GM19351 (cell line): ENCODE data around the gene PGM1.
A peak's percentile ranks its signal among the peaks of the same experiment; 100 is the strongest.
"Not testable (repeated sequence)": the region's sequence is repeated elsewhere in the genome, so short reads cannot be mapped to it uniquely, and the experiment has no call there.

ENCODE experiments used
- ATAC-seq: cut with Tn5 transposase; IDR thresholded peaks from one replicate; pipeline ENCODE4 v1.9.1; 2021; ENCODE audit warnings: mild to moderate bottlenecking, moderate library complexity; ENCODE audit not compliant: unreplicated experiment

PGM1 gene

GRCh38 chr1:63593303-63593885 lies at the start of gene PGM1:
Gene PGM1 (plus strand): TSS chr1:63593411. CDS start chr1:63593489, 78 bp downstream.
- peak; percentile 79 for ATAC-seq

- no peak for ATAC-seq
Observed at GRCh38 chr1:63545780-63546179, 47.4 kb upstream of the PGM1 start.

GRCh38 chr1:63547621-63548294 lies 45.5 kb upstream of the PGM1 start:
- ATAC-seq: no peak

- ATAC-seq: no peak
Observed at GRCh38 chr1:63548303-63548702, 44.9 kb upstream of the PGM1 start.

- no peak for ATAC-seq
Observed at GRCh38 chr1:63548877-63549276, 44.3 kb upstream of the PGM1 start.

- ATAC-seq: no peak
Observed at GRCh38 chr1:63555480-63555879, 37.7 kb upstream of the PGM1 start.

GRCh38 chr1:63557365-63557987 lies 35.7 kb upstream of the PGM1 start:
- ATAC-seq: no peak

GRCh38 chr1:63559357-63559756 lies 33.9 kb upstream of the PGM1 start:
- no peak for ATAC-seq

- ATAC-seq: no peak
Observed at GRCh38 chr1:63563745-63564144, 29.5 kb upstream of the PGM1 start.

- ATAC-seq: no peak
Observed at GRCh38 chr1:63569068-63569467, 24.1 kb upstream of the PGM1 start.

GRCh38 chr1:63569640-63570316 lies 23.4 kb upstream of the PGM1 start:
- ATAC-seq: no peak

GRCh38 chr1:63572686-63573085 lies 20.5 kb upstream of the PGM1 start:
- not testable (repeated sequence) for ATAC-seq

- not testable (repeated sequence) for ATAC-seq
Observed at GRCh38 chr1:63574203-63574796, 18.9 kb upstream of the PGM1 start.

GRCh38 chr1:63575340-63575826 lies 17.8 kb upstream of the PGM1 start:
- no peak for ATAC-seq

GRCh38 chr1:63586326-63586725 lies 6.9 kb upstream of the PGM1 start:
- not testable (repeated sequence) for ATAC-seq

GRCh38 chr1:63590166-63590560 lies 3.0 kb upstream of the PGM1 start:
- no peak for ATAC-seq

GRCh38 chr1:63592536-63593302 lies 492 bp upstream of the PGM1 start:
- no peak for ATAC-seq

GRCh38 chr1:63593886-63594605 lies 835 bp downstream of the PGM1 start:
- ATAC-seq: peak; percentile 45

- ATAC-seq: no peak
Observed at GRCh38 chr1:63595435-63595834, 2.2 kb downstream of the PGM1 start.

- no peak for ATAC-seq
Observed at GRCh38 chr1:63599799-63600198, 6.6 kb downstream of the PGM1 start.
